Measurements from ENCODE around the gene ACAD8.
A peak's percentile ranks its signal among the peaks of the same experiment; 100 is the strongest.

ACAD8 gene

GRCh38 chr11:134258577-134258976, 5.2 kb downstream of the ACAD8 start:
- H3K27ac ChIP-seq: no peak overlapping the region
- peaks cover 28% of the 10 kb centered on the region for H3K36me3 ChIP-seq (replicated peaks)
- no peak for DNase-seq
- H3K27me3 ChIP-seq (replicated peaks): no peaks in the 10 kb centered on the region
- TF ChIP-seq CTCF (IDR thresholded peaks at IDR 0.05; ENCODE audit: low read depth, low read length, missing control alignments): no peak
- no peak overlapping the region for H3K4me3 ChIP-seq (ENCODE audit: low read depth, low read length)
- in situ Hi-C loops (cut with HindIII; ENCODE audit: low pct_ligation_motif_present, low sequenced_read_pairs): no loop called here

- TF ChIP-seq CTCF (IDR thresholded peaks at IDR 0.05; ENCODE audit: low read depth, low read length, missing control alignments): no peak
- Histone ChIP-seq H3K27ac (no peak overlapping the region), H3K27me3 (replicated peaks) (no peaks in the 10 kb centered on the region), H3K4me3 (ENCODE audit: low read depth, low read length) (no peak overlapping the region), H3K36me3 (replicated peaks) (peaks cover 30% of the 10 kb centered on the region)
- in situ Hi-C loops (cut with HindIII; ENCODE audit: low pct_ligation_motif_present, low sequenced_read_pairs): no loop called here
- DNase-seq: no peak
Observed at GRCh38 chr11:134260503-134260902, 7.1 kb downstream of the ACAD8 start.

- H3K36me3 ChIP-seq (replicated peaks): peaks cover 30% of the 10 kb centered on the region
- H3K4me3 ChIP-seq (ENCODE audit: low read depth, low read length): no peak overlapping the region
- no peak for DNase-seq
- no peak for TF ChIP-seq CTCF (IDR thresholded peaks at IDR 0.05; ENCODE audit: low read depth, low read length, missing control alignments)
- in situ Hi-C loops (cut with HindIII; ENCODE audit: low pct_ligation_motif_present, low sequenced_read_pairs): no loop called here
- no peaks in the 10 kb centered on the region for H3K27me3 ChIP-seq (replicated peaks)
- H3K27ac ChIP-seq: no peak overlapping the region
Observed at GRCh38 chr11:134260983-134261382, 7.6 kb downstream of the ACAD8 start.

- no peak overlapping the region for H3K4me3 ChIP-seq (ENCODE audit: low read depth, low read length)
- DNase-seq: no peak
- TF ChIP-seq CTCF (IDR thresholded peaks at IDR 0.05; ENCODE audit: low read depth, low read length, missing control alignments): peak; percentile 76
- no peaks in the 10 kb centered on the region for H3K27me3 ChIP-seq (replicated peaks)
- H3K36me3 ChIP-seq (replicated peaks): peaks cover 30% of the 10 kb centered on the region
- H3K27ac ChIP-seq: no peak overlapping the region
- in situ Hi-C loops (cut with HindIII; ENCODE audit: low pct_ligation_motif_present, low sequenced_read_pairs): no loop called here
Observed at GRCh38 chr11:134261626-134262488, 8.5 kb downstream of the ACAD8 start.

- Histone ChIP-seq H3K4me3 (ENCODE audit: low read depth, low read length) (no peak overlapping the region), H3K27me3 (replicated peaks) (no peaks in the 10 kb centered on the region), H3K36me3 (replicated peaks) (peaks cover 17% of the 10 kb centered on the region), H3K27ac (no peak overlapping the region)
- no peak for DNase-seq
- in situ Hi-C loops (cut with HindIII; ENCODE audit: low pct_ligation_motif_present, low sequenced_read_pairs): no loop called here
- TF ChIP-seq CTCF (IDR thresholded peaks at IDR 0.05; ENCODE audit: low read depth, low read length, missing control alignments): no peak
Observed at GRCh38 chr11:134264966-134265764, 11.8 kb downstream of the ACAD8 start.

All from brain microvascular endothelial cell (primary cell).